ENCODE results near the gene ZNF595. TPM values are rescaled to one million over a fixed set of nuclear protein-coding genes. Genes with fewer than 3 reads are reported as not detected.

The ZNF595 gene
- total RNA-seq, 1 donor from 2014 or later = 9.5 TPM

DNA sequence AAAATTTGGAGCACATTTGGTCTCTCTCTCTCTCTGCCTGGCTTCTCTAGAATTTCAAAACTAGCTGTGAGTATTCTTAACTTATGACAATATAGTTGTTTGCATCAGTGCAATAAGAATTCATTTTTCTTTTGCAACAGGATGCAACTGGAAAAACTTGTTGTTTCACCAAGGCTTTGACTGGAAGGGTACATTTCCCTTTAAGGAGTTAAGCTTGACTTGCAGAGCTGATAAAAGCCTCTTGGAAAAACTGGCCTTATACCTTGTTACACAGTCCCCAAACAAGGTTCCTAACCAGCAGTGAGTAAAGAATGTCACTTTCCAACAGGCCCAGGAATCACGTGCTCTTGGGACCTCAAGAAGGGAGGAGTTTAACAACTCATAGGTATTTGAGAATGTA is 45.3 kb downstream of the ZNF595 start:
- DNase-seq (ENCODE audit: low read depth, low spot score) = no peak
- Mint-ChIP-seq H3K9me3 (peaks cover 18% of the 10 kb centered on the region), H3K4me1 (no peaks in the 10 kb centered on the region), H3K27me3 (ENCODE audit: low read depth) (no peaks in the 10 kb centered on the region), H3K4me3 (no peak overlapping the region), H3K36me3 (ENCODE audit: low read depth) (peaks cover 14% of the 10 kb centered on the region), H3K27ac (ENCODE audit: unreplicated experiment) (no peak overlapping the region)
- TF ChIP-seq, protein P1, sequence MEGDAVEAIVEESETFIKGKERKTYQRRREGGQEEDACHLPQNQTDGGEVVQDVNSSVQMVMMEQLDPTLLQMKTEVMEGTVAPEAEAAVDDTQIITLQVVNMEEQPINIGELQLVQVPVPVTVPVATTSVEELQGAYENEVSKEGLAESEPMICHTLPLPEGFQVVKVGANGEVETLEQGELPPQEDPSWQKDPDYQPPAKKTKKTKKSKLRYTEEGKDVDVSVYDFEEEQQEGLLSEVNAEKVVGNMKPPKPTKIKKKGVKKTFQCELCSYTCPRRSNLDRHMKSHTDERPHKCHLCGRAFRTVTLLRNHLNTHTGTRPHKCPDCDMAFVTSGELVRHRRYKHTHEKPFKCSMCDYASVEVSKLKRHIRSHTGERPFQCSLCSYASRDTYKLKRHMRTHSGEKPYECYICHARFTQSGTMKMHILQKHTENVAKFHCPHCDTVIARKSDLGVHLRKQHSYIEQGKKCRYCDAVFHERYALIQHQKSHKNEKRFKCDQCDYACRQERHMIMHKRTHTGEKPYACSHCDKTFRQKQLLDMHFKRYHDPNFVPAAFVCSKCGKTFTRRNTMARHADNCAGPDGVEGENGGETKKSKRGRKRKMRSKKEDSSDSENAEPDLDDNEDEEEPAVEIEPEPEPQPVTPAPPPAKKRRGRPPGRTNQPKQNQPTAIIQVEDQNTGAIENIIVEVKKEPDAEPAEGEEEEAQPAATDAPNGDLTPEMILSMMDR (conservative IDR thresholded peaks at IDR 0.05) = no peak

DNA sequence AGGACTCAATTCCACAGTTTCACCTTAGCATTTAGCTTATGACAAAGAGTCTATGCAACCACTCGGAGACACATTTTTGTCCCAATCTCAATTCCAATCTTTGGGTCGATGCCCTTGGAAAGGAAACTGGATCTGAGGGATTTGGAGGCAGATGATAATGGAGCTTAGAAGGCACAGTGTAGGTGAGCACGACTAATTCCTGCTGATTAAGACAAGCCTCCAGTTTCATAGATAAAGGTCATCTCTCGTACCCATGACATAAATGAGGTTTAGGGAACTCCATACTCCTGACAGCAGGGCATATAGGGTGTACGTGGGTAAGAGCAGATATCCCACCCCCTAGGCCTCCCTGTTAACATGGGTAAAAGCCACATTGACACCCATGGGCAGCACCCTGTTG is 46.7 kb downstream of the ZNF595 start:
- TF ChIP-seq, protein P1 (conservative IDR thresholded peaks at IDR 0.05) = no peak
- Mint-ChIP-seq H3K4me3 (no peak overlapping the region), H3K27ac (ENCODE audit: unreplicated experiment) (no peak overlapping the region), H3K4me1 (no peaks in the 10 kb centered on the region), H3K27me3 (ENCODE audit: low read depth) (no peaks in the 10 kb centered on the region), H3K9me3 (peaks cover 12% of the 10 kb centered on the region), H3K36me3 (ENCODE audit: low read depth) (peaks cover 8% of the 10 kb centered on the region)
- DNase-seq (ENCODE audit: low read depth, low spot score) = no peak

DNA sequence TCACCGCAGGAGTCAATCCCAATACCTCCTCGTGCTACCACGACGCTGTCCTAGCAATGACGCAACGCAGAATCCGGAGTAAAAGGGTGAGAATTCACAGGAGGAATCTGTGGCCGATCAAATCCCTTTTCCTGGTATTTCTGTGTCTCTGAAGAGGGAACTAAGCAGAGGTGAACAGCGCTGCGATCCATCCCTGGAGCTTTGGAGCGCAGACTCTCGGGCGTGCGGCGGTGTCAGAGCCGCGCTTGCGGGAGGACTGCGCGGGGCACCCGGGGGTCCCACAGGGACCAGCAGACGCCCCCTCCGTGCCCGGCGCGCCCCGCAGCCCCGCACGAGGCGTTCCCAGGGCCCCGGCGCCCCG is 53.9 kb downstream of the ZNF595 start:
- Mint-ChIP-seq H3K9me3 (peaks cover 31% of the 10 kb centered on the region), H3K27me3 (ENCODE audit: low read depth) (peaks cover 6% of the 10 kb centered on the region), H3K36me3 (ENCODE audit: low read depth) (peaks cover 15% of the 10 kb centered on the region), H3K27ac (ENCODE audit: unreplicated experiment) (no peak overlapping the region), H3K4me3 (no peak overlapping the region), H3K4me1 (no peaks in the 10 kb centered on the region)
- TF ChIP-seq, protein P1 (conservative IDR thresholded peaks at IDR 0.05) = no peak
- DNase-seq (ENCODE audit: low read depth, low spot score) = no peak

DNA sequence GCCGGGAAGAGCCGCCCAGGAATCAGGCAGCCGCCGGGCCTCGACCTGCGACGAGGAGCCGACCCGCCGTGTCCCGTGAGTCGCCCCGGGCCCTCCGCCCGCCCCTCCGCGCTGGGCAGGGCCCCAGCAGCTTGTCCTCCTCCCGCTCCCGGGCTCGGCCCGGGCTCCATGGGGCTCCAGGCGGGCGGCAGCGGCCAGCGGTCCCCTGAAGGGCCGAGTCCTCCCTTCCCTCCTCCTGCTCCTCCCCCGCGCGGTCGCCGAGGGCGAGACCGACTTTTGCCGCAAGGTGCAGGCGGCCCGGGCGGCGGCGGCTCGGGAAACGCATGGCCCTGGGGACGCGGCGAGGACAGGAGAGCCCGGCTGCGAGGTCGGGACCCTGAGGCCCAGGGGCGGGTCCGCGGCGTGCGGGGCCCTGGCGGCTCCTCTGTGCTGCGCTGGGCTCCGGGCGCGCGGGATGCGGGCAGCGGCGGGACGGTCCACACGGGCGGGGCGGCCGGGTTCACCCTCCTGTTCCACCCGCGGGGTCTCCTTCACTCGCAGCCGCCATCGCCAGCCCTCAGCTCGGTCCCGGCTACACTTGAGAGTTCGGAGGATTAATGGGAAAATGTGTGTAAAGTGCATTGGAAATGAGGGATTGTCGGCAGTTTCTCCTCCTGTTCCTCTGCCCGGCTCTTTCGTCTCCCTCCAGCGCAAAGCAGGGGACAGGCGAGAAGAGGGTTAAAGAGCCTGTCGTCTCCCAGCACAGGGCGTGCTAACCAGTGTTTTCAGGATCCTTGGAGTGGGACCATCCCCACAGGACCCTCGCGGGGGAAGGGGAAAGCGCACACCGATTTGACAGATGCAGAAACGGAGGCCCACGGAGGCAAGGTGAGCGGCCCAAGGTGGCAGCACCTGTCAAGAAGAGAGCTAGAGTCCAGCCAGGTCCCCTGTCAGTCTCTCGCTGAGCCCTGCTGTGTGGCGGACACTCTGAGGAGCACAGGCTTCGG is 54.6 kb downstream of the ZNF595 start:
- Mint-ChIP-seq H3K27ac (ENCODE audit: unreplicated experiment) (no peak overlapping the region), H3K9me3 (peaks cover 29% of the 10 kb centered on the region), H3K4me3 (no peak overlapping the region), H3K4me1 (no peaks in the 10 kb centered on the region), H3K27me3 (ENCODE audit: low read depth) (peaks cover 6% of the 10 kb centered on the region), H3K36me3 (ENCODE audit: low read depth) (peaks cover 13% of the 10 kb centered on the region)
- TF ChIP-seq, protein P1 (conservative IDR thresholded peaks at IDR 0.05) = no peak
- no peak for DNase-seq (ENCODE audit: low read depth, low spot score)

DNA sequence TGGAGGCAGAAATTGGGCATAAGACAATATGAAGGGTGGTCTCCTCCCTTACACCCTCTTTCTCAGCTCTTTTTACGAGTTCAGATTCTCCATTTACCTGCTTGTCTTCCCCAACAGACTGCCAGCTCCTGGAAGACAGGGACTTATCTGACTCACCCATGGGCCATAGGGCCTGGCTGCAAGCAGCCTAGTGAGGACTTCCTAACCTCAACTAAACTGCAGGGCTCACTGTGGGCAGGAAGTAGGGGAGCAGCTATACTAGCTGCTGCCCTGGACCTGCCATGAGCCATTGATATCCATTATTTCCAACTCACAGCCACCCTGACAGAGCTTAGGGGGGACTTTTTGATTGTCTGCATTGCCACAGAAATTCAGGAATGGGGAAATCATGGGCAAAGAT is 59.6 kb downstream of the ZNF595 start:
- peaks cover 12% of the 10 kb centered on the region for H3K36me3 Mint-ChIP-seq (ENCODE audit: low read depth)
- H3K9me3 Mint-ChIP-seq = peaks cover 21% of the 10 kb centered on the region
- H3K27ac Mint-ChIP-seq (ENCODE audit: unreplicated experiment) = no peak overlapping the region
- peaks cover 12% of the 10 kb centered on the region for H3K27me3 Mint-ChIP-seq (ENCODE audit: low read depth)
- TF ChIP-seq, protein P1 (conservative IDR thresholded peaks at IDR 0.05) = no peak
- no peak for DNase-seq (ENCODE audit: low read depth, low spot score)
- H3K4me1 Mint-ChIP-seq = no peaks in the 10 kb centered on the region
- H3K4me3 Mint-ChIP-seq = no peak overlapping the region

Measured in neural crest cell (in vitro differentiated cells).